ENCODE results near the gene SARDH.

The SARDH gene

GRCh38 chr9:133669182-133669801 is 68.9 kb downstream of the SARDH start:
- no peak for DNase-seq (ENCODE audit: low spot score)

DNA sequence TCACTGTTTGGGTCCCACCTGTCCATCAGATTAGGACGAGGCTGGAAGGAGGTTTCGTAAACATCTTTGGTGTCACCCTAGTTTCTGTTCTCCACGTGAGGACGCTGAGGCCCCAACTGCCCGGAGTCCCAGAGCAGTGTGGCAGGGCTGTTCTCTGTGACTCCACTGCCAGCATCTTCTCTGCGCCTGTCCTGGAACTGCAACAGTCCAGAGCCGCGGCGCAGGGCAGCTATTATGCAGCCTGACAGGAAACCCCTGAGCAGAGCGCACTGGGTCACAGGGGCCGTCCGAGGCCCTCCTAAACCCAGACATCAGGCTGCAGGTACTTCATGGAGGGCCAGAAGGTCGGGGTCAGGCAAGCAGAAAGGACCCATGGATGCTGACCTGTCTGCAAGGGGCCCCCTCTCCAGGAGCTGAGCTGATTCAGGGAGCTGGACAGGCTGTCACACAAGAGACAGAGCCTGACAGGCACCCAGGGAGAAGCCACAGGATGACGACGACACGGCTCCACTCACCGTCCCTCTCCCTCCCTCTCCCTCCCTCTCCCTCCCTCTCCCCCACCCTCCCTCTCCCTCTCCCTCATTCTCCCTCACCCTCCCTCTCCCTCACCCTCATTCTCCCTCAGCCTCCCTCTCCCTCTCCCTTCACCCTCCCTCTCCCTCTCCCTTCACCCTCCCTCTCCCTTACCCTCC is 70.2 kb downstream of the SARDH start:
- DNase-seq (ENCODE audit: low spot score) = no peak

- DNase-seq (ENCODE audit: low spot score) = no peak
These were observed 71.3 kb downstream of the SARDH start for GRCh38 chr9:133666845-133667244.

DNA sequence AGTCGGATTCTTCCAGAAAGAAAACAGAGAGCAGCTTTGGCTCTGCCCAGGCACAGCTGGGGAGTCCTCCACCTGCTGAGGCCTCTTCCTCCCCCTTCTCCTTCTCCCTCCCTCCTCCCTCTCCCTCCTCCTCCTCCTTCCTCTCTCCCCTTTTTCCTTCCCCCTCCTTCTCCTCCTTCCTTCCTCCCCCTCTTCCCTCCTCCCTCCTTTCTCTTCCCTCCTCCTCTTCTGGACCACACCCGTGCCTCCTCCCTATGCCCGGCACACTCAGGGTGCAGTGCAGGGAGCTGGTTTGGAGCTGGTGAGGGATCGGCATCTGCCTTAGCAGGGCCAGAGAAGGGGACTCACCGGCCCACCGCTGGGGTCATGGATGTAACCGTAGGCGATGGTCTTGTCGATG is 71.8 kb downstream of the SARDH start:
- no peak for DNase-seq (ENCODE audit: low spot score)

DNA sequence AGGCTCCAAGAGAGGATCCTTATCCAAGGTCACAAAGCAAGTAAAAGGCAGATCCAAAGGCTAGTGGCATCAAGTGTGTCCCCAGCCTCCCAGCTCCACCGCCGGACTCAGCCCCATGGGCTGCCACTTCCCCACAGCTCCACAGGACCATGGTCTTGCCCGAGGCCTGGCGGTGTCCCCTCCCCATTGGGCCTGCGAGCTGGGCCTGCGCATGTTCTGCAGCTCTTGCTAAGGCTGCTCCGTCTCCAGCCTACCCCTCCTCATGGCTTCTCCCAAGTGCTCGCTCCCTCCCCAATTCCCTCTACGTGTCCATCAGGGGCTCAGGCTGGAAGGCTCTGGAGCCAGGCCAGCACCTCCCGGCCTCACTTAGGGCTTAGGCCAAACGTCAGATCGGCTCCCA is 72.6 kb downstream of the SARDH start:
- no peak for DNase-seq (ENCODE audit: low spot score)

- no peak for DNase-seq (ENCODE audit: low spot score)
These were observed 73.1 kb downstream of the SARDH start for GRCh38 chr9:133665096-133665495.

GRCh38 chr9:133664173-133665050 is 73.7 kb downstream of the SARDH start:
- no peak for DNase-seq (ENCODE audit: low spot score)

- no peak for DNase-seq (ENCODE audit: low spot score)
These were observed 76.2 kb downstream of the SARDH start for GRCh38 chr9:133661846-133662540.

DNA sequence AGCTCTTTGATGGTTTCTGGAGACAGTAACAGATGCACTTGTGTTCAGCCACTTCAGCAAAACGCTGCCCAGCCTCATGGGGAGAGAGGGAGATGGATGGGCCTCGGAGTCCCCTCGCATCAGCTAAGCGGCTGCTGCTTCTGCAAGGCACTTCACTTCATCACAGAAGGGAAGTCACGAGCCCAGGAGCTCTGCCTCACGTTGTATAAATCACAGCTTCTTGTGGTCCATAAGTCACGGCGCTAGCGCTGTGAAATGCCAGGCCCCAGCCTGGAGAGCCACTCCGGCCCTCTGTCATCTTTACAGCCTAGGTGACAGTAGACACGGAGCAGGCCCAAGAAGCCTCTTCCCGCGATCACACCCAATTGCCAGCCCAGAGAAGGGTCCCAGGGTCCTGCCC is 78.6 kb downstream of the SARDH start:
- no peak for DNase-seq (ENCODE audit: low spot score)

DNA sequence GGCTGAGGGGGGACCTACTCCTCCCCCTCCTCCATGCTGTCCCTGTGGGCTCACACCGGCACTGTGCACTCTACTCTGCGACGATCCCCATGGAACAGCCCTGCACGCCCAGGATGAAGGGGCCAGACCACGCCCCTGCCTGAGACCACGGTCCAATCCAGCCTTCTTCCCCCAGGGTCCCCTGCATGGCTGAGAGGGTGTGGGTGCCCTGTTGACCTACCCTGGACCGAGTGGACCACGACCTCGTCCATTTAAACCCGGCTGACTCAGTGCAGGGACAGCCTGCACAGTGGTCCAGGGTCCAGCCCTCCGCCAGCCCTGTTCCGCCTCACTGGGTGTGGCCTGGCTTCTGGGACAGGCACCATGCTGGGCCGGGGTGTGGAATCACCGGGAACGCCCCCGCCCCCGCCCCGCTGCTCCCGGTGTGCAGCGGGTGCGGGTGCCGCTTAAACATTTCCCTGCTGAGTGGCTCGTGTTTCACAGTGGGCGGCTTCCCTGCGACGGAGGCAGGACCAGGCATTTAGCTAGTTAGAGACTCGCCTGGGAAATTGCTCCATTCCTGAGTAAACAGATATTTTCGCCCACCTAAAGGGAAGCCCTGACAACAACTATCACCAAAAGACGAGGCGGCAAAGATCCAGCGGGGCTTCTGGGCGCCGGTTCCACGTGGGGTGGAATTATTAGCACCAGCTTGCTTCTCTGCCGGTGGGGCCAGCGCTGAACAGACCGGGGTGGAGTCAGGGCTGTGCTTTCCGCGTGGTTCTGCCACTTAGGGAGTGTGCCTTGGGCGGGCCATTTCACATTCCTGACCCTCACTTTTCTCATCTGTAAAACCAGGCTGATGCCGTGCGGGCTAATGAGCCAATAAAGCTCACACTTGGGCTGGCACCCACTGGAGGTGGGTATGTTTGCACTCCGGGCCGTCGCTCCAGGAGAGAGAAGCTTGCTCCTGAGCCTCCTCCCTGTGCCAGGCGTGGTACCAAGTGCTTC is 79.4 kb downstream of the SARDH start:
- no peak for DNase-seq (ENCODE audit: low spot score)

GRCh38 chr9:133657120-133657661 is 81.0 kb downstream of the SARDH start:
- DNase-seq (ENCODE audit: low spot score) = no peak

DNA sequence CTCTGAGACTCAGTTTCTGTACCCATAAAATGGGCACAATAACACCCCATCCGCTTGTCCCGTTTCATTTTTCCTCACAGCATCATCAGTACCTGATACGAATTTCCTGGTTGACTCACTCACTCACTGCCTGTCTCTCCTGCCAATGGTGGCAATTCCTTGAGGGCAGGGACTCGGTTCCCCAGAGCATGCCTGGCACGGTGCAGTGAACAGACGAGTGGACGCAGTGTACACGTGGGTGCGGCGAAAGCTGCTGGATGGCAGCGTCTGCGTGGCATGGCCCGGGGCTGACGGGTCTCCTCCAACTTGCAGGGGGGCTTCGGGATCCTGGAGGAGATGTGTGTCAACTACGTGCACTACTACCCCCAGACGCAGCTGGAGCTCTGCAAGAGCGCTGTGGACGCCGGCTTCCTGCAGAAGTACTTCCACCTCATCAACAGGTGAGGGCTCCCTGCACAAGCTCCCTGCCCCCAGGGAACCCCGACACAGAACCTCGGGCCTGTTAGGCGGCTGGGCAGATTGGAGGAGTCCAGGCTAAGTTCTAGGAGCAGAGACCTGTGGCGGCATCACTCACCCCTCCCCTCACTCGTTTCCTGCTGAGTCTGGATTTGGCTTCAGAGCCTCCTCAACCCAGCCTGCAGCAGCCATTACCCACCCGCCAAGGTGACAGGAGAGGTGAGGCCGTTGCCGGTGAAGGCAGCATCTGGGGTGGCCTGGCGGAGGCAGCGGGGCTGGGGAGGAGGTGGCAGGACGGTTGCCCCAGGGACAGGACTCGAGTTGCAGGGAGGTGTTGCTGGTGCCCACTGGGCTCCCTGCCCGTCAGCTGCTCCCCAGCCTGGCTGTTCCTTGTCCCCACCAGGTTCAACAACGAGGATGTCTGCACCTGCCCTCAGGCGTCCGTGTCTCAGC is 81.7 kb downstream of the SARDH start:
- DNase-seq (ENCODE audit: low spot score) = no peak

- DNase-seq (ENCODE audit: low spot score) = no peak
These were observed 82.5 kb downstream of the SARDH start for GRCh38 chr9:133655701-133656100.

GRCh38 chr9:133654736-133655657 is 83.2 kb downstream of the SARDH start:
- DNase-seq (ENCODE audit: low spot score) = no peak

DNA sequence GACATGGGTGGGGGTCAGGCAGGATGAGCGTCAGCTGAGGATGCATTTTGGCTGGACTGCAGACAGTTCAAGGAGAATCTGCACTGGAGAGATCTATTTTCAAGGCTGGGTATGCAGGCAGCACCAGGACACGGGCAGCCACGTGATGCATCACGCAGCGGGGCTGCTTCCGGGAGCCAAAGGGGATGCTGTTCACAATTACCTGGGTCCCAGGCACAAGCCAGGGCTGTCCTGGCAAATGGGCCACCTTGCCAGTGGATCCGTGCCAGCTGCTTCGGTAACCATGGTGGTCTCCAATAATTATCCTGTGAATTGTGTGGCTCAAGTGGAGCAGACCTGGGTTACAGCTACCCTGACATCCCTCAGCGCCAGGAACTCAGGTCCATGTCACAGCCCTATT is 84.5 kb downstream of the SARDH start:
- no peak for DNase-seq (ENCODE audit: low spot score)

GRCh38 chr9:133650026-133650425 is 88.1 kb downstream of the SARDH start:
- no peak for DNase-seq (ENCODE audit: low spot score)

GRCh38 chr9:133649194-133649593 is 89.0 kb downstream of the SARDH start:
- no peak for DNase-seq (ENCODE audit: low spot score)

DNA sequence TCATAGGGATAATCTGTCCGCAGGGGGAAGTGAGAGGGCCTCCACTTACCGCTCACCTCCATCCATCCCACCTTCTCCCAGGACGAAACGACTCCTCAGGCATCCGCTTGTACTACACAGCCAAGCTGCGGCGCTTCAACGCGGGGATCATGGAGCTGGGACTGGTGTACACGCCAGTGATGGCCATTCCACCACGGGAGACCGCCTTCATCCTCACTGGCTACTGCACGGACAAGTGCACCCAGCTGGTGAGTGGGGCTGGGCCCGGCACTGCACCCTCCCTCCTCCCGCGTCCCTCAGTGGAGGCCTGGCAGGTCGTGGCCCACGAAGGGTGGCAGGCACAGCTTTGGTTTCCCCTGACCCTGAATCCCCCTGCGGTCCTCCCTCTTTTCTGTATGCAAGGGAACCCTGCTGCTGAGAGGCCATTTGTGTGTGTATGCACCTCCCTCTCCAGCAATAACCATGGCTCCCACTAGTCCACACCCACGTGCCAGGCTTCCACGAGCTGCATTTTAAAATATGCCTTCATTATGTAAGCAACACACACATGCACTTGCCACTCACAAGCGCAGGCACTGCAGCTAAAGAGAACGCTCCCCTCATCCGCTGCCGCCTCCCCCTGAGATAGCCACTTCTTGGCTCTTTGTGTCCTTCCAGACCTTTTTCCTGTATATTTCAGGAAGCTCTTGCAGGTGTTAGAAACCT is 90.2 kb downstream of the SARDH start:
- DNase-seq (ENCODE audit: low spot score) = no peak

Measured in putamen (tissue), 1 donor.